ENCODE data around the gene C1QTNF12.

C1QTNF12 gene

DNA sequence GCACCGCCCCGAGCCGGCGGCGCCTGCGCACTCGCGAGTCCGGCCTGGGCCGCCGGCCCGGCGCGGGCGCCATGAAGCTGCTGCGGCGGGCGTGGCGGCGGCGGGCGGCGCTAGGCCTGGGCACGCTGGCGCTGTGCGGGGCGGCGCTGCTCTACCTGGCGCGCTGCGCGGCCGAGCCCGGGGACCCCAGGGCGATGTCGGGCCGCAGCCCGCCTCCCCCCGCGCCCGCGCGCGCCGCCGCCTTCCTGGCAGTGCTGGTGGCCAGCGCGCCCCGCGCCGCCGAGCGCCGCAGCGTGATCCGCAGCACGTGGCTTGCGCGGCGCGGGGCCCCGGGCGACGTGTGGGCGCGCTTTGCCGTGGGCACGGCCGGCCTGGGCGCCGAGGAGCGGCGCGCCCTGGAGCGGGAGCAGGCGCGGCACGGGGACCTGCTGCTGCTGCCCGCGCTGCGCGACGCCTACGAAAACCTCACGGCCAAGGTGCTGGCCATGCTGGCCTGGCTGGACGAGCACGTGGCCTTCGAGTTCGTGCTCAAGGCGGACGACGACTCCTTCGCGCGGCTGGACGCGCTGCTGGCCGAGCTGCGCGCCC, 14.2 kb downstream of the C1QTNF12 start, which contains the start of gene B3GALT6:
Gene B3GALT6, plus strand, starts transcription at position 30 of the 588 bp plus-strand sequence. Its CDS starts 42 bp downstream, at position 72.
- peak within 1 kb of the TSS; percentile 75 to 89 for H3K4me3 ChIP-seq (replicated peaks in 1 of 2; ENCODE audit: low read depth in 2 of 2, low read length in 2 of 2)
- no peak for DNase-seq (ENCODE audit: low read depth in 2 of 2)
- TF ChIP-seq, protein P1, sequence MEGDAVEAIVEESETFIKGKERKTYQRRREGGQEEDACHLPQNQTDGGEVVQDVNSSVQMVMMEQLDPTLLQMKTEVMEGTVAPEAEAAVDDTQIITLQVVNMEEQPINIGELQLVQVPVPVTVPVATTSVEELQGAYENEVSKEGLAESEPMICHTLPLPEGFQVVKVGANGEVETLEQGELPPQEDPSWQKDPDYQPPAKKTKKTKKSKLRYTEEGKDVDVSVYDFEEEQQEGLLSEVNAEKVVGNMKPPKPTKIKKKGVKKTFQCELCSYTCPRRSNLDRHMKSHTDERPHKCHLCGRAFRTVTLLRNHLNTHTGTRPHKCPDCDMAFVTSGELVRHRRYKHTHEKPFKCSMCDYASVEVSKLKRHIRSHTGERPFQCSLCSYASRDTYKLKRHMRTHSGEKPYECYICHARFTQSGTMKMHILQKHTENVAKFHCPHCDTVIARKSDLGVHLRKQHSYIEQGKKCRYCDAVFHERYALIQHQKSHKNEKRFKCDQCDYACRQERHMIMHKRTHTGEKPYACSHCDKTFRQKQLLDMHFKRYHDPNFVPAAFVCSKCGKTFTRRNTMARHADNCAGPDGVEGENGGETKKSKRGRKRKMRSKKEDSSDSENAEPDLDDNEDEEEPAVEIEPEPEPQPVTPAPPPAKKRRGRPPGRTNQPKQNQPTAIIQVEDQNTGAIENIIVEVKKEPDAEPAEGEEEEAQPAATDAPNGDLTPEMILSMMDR (IDR thresholded peaks at IDR 0.05; ENCODE audit: low read depth, low read length), result no peak

DNA sequence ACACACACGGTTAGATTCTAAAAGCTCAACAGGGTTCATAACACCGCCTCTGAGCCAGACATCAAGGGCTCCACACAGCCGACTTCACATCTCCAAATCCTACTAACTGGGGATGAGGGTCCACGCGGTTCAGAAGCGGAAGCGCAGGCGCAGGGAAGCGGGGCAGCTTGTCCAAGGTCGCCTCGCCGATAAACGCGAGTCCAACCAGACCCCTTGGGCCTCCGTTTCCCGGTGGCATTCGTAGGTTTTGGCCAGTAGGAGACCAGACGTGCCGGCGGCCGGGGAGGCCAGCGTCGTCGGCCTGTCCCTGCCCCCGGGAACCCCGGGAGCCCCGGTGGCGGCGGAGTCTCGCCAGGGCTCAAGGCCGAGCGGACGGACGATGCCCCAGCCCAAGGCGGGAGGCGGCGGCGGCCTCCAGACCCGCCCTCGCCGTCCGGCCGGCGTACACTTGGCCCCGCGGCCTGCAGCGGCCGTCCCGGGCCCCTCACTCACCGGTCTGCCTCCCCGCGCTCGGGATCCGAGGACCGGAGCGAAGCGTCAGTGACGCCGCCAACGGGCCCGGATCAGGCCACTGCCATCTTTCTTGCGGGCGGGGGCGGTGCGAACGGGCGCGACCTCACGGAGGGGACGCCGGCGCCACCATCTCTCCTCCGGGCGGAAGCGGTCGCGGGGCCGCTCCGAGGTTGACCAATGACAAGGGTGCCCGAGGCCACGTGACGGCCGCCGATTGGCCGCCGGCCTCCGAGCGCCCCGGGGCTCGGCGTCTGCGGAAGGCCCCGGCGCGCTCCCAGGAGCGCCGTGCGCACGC, 14.9 kb downstream of the C1QTNF12 start, which contains the start of gene SDF4:
Gene SDF4, minus strand, starts transcription at position 602 of the 808 bp plus-strand sequence. CDS start 3,229 bp downstream, outside the sequence.
- TF ChIP-seq, protein P1 (IDR thresholded peaks at IDR 0.05; ENCODE audit: low read depth, low read length), result no peak
- DNase-seq (ENCODE audit: low read depth in 2 of 2), result peak; percentile 96 to 98
- peak within 1 kb of the TSS; percentile 75 to 89 for H3K4me3 ChIP-seq (replicated peaks in 1 of 2; ENCODE audit: low read depth in 2 of 2, low read length in 2 of 2)

DNA sequence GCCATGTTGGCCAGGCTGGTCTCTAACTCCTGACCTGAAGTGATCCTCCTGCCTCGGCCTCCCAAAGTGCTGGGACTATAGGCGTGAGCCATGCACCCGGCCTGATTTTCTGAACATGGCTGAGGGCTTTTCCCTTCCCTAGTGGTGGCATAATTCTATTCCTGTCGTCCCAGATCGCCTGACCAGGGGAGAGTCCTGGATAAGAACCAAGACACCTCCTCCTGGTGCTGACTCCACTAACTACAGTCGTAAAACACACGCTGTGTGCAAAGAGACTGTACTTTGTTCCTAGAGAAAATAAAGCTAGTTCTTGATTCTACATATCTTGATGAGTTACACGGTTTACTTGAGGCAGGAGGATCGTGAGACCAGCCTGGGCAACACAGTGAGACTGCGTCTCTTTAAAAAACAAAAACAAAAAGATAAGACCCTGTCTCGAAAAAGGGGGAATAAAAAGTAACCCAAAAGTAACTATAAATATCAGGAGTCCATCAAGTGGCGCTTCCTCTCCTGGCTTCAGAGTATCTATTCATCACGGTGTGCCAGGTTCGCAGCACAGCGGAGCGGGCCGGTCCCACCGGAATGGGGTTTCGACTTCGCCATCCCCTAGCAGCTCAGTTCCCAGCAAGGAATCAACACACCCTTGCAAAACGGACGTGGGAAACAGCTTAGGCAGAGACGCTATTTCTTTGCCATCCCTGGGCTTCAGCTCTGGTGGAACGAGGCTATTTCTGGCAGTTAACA, 15.7 kb downstream of the C1QTNF12 start:
- TF ChIP-seq, protein P1 (IDR thresholded peaks at IDR 0.05; ENCODE audit: low read depth, low read length), result peak; percentile 42
- DNase-seq (ENCODE audit: low read depth in 2 of 2), result peak; percentile 76 to 81
- H3K4me3 ChIP-seq (replicated peaks in 1 of 2; ENCODE audit: low read depth in 2 of 2, low read length in 2 of 2), result peak overlapping the region; percentile 75 to 89

DNA sequence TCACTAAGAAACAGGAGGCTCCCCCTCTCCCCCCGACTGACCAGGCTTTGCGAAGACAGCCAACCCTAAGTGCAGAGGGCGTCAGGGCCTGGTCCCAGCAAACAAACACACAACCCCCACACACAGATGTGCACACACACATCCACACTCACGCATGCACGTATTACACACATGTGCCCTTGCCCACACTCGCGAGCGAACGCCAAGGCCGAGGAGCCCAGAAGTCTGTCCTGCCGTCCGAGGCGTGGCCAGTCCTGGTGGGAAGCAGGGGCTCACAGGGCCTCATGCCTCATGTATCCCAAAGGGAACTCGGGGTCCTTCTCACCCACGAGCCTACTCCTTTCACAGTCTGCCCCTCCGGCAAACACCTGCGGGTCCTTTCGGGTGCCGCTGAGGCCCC, 16.8 kb downstream of the C1QTNF12 start:
- TF ChIP-seq, protein P1 (IDR thresholded peaks at IDR 0.05; ENCODE audit: low read depth, low read length), result no peak
- no peak for DNase-seq (ENCODE audit: low read depth in 2 of 2)
- no peak overlapping the region for H3K4me3 ChIP-seq (replicated peaks in 1 of 2; ENCODE audit: low read depth in 2 of 2, low read length in 2 of 2)

DNA sequence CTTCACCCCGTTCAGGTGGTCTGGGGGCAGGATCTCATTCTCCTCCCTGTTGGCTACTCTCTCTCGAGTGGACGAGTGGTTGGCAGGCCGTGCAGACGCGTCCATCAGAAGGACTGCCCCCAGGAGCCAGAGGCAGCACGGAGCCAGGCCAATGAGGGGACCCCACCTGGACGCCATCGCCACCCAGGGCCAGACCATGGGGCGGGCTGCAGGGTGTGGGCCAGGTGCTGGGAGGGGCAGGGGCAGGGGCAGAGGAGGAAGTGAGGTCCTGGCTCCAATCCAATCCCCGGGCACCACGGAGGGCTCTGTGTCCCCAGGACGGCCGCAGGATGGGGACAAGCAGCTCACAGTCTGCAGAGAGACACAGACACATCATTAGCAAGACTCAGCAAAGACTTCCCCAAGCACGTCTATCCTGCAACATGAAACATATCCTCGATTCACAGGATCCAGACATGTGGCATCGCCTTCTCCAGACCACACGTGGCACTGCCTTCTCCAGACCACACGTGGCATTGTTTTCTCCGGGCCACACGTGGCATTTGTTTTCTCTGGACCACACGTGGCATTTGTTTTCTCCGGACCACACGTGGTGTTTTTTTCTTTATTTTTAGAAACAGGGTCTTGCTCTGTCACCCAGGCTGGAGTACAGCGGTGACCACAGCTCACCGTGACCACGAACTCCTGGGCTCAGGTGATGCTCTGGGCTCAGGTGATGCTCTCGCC, 17.8 kb downstream of the C1QTNF12 start:
- TF ChIP-seq, protein P1 (IDR thresholded peaks at IDR 0.05; ENCODE audit: low read depth, low read length), result no peak

DNA sequence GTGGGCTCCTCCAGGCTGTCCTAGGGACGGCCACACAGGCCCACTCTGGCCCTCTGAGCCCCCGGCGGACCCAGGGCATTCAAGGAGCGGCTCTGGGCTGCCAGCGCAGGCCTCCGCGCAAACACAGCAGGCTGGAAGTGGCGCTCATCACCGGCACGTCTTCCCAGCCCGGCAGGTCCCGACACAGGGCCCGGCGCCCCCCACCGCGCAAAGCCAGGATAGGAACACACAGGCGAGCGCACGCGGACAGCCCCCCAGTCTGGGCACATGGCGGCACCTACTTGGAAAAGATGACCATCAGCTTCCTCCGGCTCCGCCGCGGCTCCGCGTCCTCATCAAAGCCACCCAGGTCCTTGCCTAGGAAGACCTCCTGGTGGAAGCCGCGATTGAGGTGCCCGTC, 18.3 kb downstream of the C1QTNF12 start:
- DNase-seq (ENCODE audit: low read depth in 2 of 2), result no peak
- no peak overlapping the region for H3K4me3 ChIP-seq (replicated peaks in 1 of 2; ENCODE audit: low read depth in 2 of 2, low read length in 2 of 2)
- TF ChIP-seq, protein P1 (IDR thresholded peaks at IDR 0.05; ENCODE audit: low read depth, low read length), result no peak

More for the DNA sequence above, 17.8 kb downstream of the C1QTNF12 start:
- H3K4me3 ChIP-seq (replicated peaks in 1 of 2; ENCODE audit: low read depth in 2 of 2, low read length in 2 of 2), result no peak overlapping the region
- no peak for DNase-seq (ENCODE audit: low read depth in 2 of 2)

Data from cardiac fibroblast (primary cell).